Erythroblast (primary cell): ENCODE data around the gene IGF2BP3.

ENCODE experiments used
- GATA1 ChIP-seq: IDR thresholded peaks from 2 replicates; pipeline ENCODE4 v1.6.1; 2011; ENCODE audit warnings: low read depth, mild to moderate bottlenecking, control low read depth, low read length, moderate library complexity
- POLR2A ChIP-seq: IDR thresholded peaks from 2 replicates; pipeline ENCODE4 v1.6.1; 2011; ENCODE audit warnings: mild to moderate bottlenecking, low read length

- TF ChIP-seq POLR2A (no peak), GATA1 (no peak)
Measured at GRCh38 chr7:23430893-23431259, 39.4 kb downstream of the IGF2BP3 start.
